ENCODE measurements around the gene GAN.
"Not testable (repeated sequence)": the region's sequence is repeated elsewhere in the genome, so short reads cannot be mapped to it uniquely, and the experiment has no call there.

Gene GAN

DNA sequence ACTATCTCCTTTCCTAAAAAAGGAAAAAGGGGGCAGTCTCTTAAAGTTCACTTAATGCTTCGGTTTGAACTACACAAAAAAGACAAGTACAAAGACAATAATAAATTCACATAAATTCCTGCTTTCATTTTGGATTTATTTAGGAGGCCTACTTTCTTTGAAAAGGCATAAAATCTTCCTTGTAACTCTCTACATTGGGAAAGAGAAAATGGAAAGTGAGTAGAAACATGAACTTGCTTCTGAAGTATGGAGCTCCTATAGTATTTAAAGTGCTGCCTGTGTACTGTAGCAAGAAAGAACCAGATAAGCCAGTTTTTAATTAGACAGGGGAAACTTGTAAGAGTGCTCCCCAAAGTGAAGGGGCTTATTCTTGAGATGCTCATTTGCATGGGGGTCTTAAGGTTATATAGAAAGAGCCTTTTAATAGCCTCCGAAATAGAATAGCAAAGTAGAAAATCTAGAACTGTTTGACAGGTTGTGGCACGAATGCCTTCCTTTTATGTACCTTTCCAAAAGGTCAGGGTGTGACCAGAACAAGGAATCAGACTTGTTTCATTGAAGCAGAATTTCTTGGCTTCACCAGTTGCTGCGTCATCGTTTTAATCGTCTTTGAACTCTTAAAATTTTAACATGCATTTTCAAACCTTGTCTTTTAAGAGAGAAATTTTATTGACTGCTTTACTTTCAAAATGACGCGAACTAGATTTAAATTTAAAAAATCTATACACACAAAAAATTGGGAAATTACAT lies 12.9 kb downstream of the GAN start:
- no peak for TF ChIP-seq CTCF (IDR thresholded peaks at IDR 0.05; ENCODE audit: low read depth, low read length, missing control alignments)
- no peak overlapping the region for H3K4me3 ChIP-seq (replicated peaks; ENCODE audit: low read depth, low read length)
- DNase-seq (ENCODE audit: extremely low read depth, low read depth): no peak

GRCh38 chr16:81329947-81330346 lies 15.2 kb downstream of the GAN start:
- no peak for DNase-seq (ENCODE audit: extremely low read depth, low read depth)
- no peak overlapping the region for H3K4me3 ChIP-seq (replicated peaks; ENCODE audit: low read depth, low read length)
- TF ChIP-seq CTCF (IDR thresholded peaks at IDR 0.05; ENCODE audit: low read depth, low read length, missing control alignments): no peak

DNA sequence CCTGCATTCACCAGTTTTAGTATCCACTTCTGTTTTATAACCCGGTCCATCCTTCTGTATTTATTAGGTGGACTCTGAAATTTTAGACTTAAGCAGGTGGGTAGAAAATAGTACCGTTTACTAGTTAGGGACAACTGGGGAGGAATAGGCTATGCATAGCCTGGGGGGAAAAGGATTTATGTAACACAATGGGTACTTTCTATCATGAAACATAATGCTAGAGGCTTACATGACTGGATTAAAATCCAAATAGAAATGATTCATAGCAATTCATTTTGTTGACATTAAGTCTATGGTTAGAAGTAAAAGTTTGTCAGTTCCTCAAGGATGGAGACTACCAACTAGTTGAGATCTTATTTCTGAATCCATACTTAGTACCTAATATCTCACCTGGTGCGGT lies 18.6 kb downstream of the GAN start:
- no peak for DNase-seq (ENCODE audit: extremely low read depth, low read depth)

DNA sequence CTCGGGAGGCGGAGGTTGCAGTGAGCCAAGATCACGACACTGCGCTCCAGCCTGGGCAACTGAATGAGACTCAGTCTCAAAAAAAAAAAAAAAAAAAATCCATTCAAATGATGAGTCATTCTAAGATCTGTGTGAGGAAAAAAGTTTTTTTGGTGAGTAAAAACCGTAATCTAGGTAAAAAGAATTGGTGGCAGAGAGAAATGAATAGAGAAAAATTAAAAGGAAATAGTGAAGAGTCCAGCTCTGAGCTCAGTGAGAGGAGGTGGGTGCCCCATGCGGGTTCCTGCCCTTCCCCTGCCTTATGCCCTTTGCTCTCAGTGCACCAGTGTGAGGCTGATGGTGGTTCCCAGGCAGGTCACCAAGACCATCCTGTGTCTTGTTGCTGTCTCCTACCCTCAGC lies 20.9 kb downstream of the GAN start:
- no peak for DNase-seq (ENCODE audit: extremely low read depth, low read depth)
- H3K4me3 ChIP-seq (replicated peaks; ENCODE audit: low read depth, low read length): no peak overlapping the region
- no peak for TF ChIP-seq CTCF (IDR thresholded peaks at IDR 0.05; ENCODE audit: low read depth, low read length, missing control alignments)

More for the DNA sequence above, 18.6 kb downstream of the GAN start:
- H3K4me3 ChIP-seq (replicated peaks; ENCODE audit: low read depth, low read length): no peak overlapping the region
- TF ChIP-seq CTCF (IDR thresholded peaks at IDR 0.05; ENCODE audit: low read depth, low read length, missing control alignments): no peak

DNA sequence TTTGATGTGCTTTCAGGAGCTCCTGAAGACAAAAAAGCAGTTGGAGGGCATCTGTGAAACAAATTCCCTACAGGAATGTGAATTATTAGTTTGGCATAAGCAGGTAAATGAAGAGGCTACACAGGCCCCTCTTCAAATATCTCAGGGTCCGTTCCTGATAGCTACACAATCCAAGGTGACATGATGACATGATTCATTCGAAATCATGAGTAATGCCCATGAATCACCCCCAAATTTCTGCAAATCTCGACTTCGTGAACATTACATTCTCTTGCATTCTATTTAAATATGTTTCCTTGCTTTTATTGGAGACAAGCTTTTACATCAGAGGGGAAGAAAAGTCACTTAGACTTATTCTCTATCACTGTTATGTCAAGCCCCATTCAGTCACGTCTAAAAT lies 22.3 kb downstream of the GAN start:
- H3K4me3 ChIP-seq (replicated peaks; ENCODE audit: low read depth, low read length): no peak overlapping the region
- DNase-seq (ENCODE audit: extremely low read depth, low read depth): no peak
- TF ChIP-seq CTCF (IDR thresholded peaks at IDR 0.05; ENCODE audit: low read depth, low read length, missing control alignments): no peak

GRCh38 chr16:81345172-81345571 lies 30.4 kb downstream of the GAN start:
- DNase-seq (ENCODE audit: extremely low read depth, low read depth); H3K4me3 ChIP-seq (replicated peaks; ENCODE audit: low read depth, low read length): not testable (repeated sequence)

DNA sequence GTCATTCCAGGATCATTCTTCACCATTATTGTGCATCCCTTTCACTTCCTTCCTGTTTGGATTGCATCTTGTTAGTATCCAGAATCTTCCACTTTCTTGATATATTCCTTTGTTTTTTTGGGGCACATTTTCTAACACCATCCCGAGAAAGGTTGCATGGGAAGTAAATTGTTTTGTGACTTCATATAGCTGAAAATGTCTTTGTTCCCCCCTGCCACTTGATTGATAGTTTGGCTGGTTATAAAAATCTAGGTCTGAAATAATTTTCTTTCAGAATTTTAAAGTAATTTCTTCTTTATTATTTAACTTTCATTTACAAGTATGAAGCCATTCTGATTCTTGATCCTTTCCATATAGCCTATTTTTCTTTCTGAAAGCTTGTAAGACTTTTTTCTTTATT lies 32.7 kb downstream of the GAN start:
- no peak overlapping the region for H3K4me3 ChIP-seq (replicated peaks; ENCODE audit: low read depth, low read length)
- TF ChIP-seq CTCF (IDR thresholded peaks at IDR 0.05; ENCODE audit: low read depth, low read length, missing control alignments): no peak
- DNase-seq (ENCODE audit: extremely low read depth, low read depth): no peak
